GM10847 (cell line): Measurements from ENCODE around the gene YPEL2.

Experiments
- POLR2A ChIP-seq: IDR thresholded peaks from 2 replicates; pipeline ENCODE4 v1.6.1; 2011; ENCODE audit not compliant: insufficient read length; ENCODE audit errors: extremely low read depth

Gene YPEL2

GRCh38 chr17:59441464-59442096 is 110.1 kb downstream of the YPEL2 start:
- TF ChIP-seq POLR2A, result no peak

- TF ChIP-seq POLR2A, result no peak
These were observed 111.7 kb downstream of the YPEL2 start for GRCh38 chr17:59443106-59443505.
